ENCODE results near the gene LEKR1. TPM values are rescaled to one million over a fixed set of nuclear protein-coding genes. Genes with fewer than 3 reads are reported as not detected.

The LEKR1 gene
- total RNA-seq, 1 experiment from 2014 or later, result 1.4 TPM

Other genes with a start within 250 kb of the LEKR1 start
- 32.8 and 41.0 TPM in 2 replicates for gene TIPARP, start 151.8 kb upstream of the LEKR1 start, total RNA-seq (2014; rRNA removed; shearing (Covaris generic))

Measured in Daoy (cell line).